ENCODE measurements around the gene SRC.
"Not testable (repeated sequence)": the region's sequence is repeated elsewhere in the genome, so short reads cannot be mapped to it uniquely, and the experiment has no call there.

SRC gene

GRCh38 chr20:37364013-37364926 lies 18.3 kb downstream of the SRC start:
- H3K4me3 ChIP-seq (ENCODE audit: low read depth, low read length), result no peak overlapping the region
- no peak for DNase-seq (ENCODE audit: low read depth)
- TF ChIP-seq, protein P1, sequence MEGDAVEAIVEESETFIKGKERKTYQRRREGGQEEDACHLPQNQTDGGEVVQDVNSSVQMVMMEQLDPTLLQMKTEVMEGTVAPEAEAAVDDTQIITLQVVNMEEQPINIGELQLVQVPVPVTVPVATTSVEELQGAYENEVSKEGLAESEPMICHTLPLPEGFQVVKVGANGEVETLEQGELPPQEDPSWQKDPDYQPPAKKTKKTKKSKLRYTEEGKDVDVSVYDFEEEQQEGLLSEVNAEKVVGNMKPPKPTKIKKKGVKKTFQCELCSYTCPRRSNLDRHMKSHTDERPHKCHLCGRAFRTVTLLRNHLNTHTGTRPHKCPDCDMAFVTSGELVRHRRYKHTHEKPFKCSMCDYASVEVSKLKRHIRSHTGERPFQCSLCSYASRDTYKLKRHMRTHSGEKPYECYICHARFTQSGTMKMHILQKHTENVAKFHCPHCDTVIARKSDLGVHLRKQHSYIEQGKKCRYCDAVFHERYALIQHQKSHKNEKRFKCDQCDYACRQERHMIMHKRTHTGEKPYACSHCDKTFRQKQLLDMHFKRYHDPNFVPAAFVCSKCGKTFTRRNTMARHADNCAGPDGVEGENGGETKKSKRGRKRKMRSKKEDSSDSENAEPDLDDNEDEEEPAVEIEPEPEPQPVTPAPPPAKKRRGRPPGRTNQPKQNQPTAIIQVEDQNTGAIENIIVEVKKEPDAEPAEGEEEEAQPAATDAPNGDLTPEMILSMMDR (IDR thresholded peaks at IDR 0.05; ENCODE audit: control insufficient read depth, extremely low read depth, insufficient read depth), result no peak

DNA sequence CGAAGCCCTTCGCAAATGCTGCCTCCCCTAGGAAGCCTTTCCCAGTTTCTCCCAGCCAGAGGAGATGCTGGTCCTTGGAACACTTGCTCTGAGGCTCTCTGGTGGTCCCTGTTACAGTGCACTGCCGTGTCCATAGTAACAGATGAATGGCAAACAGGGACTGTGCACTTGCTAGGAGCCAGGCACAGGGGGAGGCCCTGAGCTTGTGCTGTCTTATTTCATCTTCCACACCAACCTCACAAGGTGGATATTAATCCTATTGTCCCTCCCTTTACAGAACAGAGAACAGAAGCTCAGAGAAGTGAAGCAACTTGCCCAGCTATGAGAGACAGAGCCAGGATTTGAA lies 19.0 kb downstream of the SRC start:
- no peak for DNase-seq (ENCODE audit: low read depth)

GRCh38 chr20:37365760-37366638 lies 20.1 kb downstream of the SRC start:
- TF ChIP-seq, protein P1 (IDR thresholded peaks at IDR 0.05; ENCODE audit: control insufficient read depth, extremely low read depth, insufficient read depth), result no peak
- DNase-seq (ENCODE audit: low read depth), result no peak
- no peak overlapping the region for H3K4me3 ChIP-seq (ENCODE audit: low read depth, low read length)

More for the DNA sequence above, 19.0 kb downstream of the SRC start:
- no peak overlapping the region for H3K4me3 ChIP-seq (ENCODE audit: low read depth, low read length)
- TF ChIP-seq, protein P1 (IDR thresholded peaks at IDR 0.05; ENCODE audit: control insufficient read depth, extremely low read depth, insufficient read depth), result no peak

- TF ChIP-seq, protein P1 (IDR thresholded peaks at IDR 0.05; ENCODE audit: control insufficient read depth, extremely low read depth, insufficient read depth), result no peak
- no peak overlapping the region for H3K4me3 ChIP-seq (ENCODE audit: low read depth, low read length)
- no peak for DNase-seq (ENCODE audit: low read depth)
Observed at GRCh38 chr20:37366743-37367142, 20.8 kb downstream of the SRC start.

DNA sequence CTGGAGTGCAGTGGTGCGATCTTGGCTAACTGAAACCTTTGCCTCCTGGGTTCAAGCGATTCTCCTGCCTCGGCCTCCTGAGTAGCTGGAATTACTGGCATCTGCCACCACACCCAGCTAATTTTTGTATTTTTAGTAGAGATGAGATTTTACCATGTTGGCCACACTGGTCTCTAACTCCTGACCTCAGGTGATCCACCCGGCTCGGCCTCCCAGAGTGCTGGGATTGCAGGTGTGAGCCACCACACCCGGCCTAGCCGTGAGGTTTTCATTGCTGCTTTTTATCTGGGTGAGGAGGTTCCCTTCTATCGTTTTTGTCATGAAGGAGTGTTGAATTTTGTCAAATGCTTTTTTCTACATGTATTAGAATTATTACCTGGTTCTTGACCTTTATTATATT lies 23.9 kb downstream of the SRC start:
- no peak overlapping the region for H3K4me3 ChIP-seq (ENCODE audit: low read depth, low read length)
- TF ChIP-seq, protein P1 (IDR thresholded peaks at IDR 0.05; ENCODE audit: control insufficient read depth, extremely low read depth, insufficient read depth), result no peak
- no peak for DNase-seq (ENCODE audit: low read depth)

DNA sequence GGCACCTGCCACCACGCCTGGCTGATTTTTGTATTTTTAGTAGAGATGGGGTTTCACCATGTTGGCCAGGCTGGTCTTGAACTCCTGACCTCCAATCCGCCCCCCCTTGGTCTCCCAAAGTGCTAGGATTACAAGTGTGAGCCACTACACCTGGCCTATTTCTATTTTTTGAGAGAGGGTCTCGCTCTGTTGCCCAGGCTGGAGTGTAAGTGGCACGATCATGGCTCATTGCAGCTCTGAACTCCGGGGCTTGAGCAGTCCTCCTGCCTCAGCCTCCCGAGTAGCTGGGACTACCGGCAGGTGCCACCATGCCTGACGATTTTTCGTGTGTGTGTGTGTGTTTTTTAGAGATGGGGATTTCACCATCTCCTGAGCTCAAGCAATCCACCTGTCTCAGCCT lies 25.9 kb downstream of the SRC start:
- not testable (repeated sequence) for DNase-seq (ENCODE audit: low read depth); H3K4me3 ChIP-seq (ENCODE audit: low read depth, low read length)

- TF ChIP-seq, protein P1 (IDR thresholded peaks at IDR 0.05; ENCODE audit: control insufficient read depth, extremely low read depth, insufficient read depth), result no peak
- no peak for DNase-seq (ENCODE audit: low read depth)
- no peak overlapping the region for H3K4me3 ChIP-seq (ENCODE audit: low read depth, low read length)
Observed at GRCh38 chr20:37372441-37372840, 26.5 kb downstream of the SRC start.
